Iris pigment epithelial cell (primary cell): ENCODE data around the gene GRID1.

Source experiments
- DNase-seq: peaks from one replicate; pipeline ENCODE4 v3.0.0-alpha.2; 2011; ENCODE audit warnings: low read depth

Gene GRID1

DNA sequence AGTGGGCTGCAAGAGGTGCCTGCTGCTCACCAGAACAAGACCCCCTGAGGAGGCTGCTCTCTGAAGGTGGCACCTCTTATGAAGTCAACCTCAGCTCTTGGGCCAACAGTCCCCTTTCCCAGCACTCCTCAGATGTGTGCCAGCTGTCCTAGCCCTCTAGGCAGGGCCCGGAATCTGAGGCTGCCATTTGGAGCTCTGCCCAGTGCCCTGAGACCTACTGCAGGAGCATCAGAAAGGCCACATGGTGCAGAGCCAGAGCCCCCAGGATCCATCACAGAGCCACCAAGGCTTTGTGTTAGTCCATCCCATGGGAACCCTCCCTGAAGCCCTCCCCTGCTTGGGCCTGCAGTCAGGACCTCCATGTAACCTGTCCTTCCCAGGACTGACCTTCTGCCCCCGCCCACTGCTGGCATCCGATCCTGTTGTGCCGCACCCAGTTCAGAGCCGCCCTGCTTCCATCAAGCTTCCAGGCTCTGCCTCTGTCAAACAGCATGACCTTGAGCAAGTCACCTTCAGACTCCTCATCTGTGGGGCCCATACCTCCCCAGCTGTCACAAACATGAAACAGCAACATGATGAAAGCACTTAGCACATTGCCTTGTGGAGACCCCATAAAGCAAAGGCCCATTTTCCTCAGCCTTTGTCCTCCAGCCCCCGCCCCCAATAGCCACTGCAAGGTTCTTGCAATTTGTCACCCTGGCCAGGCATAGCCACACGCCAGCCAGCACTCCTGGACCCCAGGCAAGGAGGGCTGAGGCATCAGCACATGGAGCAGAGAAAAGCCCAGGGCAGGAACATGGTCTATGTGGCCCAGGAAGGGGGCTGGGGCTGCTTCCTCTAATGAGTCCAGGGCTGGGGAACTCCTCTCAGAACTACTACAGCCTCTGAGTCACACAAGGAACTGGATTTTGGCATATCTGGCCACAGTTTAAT lies 51.7 kb downstream of the GRID1 start:
- DNase-seq = no peak

DNA sequence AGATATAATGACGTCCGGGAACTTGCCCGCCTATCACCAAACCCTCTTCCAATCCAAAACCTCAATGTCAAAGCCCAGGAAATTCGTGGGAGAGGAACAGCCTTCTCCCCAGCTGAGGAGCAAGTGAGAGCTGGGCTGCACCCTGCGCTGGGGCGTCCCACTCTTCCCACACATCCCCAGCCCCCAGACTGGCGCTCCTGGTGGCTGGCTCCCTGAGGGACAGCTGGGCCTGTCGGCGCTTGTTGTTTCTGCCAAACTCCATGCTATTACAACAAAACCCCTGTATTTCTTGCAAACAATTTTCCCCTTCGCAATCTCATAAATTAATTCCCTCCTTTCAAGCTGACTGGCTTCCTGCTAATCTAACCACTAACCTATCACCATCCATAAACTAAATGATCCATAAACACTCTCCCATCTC lies 53.0 kb downstream of the GRID1 start:
- no peak for DNase-seq

DNA sequence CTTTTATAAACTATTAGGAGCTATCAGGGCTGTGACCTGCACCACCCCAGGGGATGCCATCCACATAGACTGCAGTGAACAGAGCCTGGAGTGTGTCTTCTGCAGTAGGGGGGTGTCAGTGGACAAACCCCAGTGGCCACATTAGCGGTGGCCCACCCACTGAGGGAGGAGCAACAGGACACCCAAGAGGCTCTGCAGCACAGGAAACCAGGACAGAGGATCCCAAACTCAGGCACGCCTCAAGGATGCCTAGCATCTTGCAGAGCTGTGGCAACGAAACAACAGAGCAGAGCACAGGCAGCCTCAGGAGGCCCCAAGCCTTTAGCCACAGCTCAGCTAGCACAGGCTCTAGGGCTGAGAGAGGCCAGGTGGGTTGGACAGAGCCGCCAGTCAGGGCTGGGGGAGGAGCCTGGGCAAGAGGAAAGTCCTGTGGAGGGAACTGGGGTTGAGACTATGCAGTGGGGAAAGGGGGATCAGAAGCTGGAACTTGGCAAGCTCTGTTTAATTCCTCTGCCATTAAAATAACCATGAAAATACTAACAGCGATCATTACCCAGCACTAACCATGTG lies 53.8 kb downstream of the GRID1 start:
- DNase-seq = no peak

DNA sequence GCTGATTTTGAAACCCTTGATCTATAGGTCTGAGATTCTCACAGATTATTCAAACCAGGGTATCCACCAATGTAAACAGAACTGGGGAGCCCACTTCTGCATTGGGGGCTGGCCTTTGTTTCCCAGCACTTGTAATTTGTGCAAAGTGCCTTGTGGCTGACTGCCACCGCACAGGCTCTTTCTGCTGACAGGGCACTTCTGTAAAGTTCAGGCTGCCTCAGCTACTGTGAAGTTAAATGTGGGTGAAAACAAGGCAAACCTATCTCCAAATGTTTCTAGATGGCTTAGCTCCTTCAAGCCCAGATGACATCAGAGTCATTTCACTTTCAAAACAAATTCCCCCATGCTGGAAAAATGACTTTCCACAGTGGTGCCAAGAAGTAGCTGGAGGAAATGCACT lies 54.7 kb downstream of the GRID1 start:
- DNase-seq = no peak

DNA sequence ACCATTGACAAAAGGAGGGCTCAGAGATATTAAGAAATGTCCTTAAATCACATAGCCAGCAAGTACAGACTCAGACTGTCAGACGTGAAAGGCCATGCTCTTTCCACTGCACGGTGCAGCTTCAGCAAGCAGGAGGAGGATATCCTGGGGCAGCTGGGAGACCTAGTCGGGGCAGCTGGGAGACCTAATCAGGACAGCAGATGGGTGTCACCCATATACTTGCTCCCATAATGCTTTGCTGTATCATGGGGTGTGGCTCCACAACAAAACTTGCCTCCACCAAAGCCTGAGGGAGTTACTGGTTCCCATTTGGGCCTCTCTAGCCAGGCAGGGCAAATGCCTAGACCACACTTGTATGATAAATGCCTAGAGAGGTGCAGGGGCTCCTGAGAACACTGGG lies 55.4 kb downstream of the GRID1 start:
- DNase-seq = no peak

DNA sequence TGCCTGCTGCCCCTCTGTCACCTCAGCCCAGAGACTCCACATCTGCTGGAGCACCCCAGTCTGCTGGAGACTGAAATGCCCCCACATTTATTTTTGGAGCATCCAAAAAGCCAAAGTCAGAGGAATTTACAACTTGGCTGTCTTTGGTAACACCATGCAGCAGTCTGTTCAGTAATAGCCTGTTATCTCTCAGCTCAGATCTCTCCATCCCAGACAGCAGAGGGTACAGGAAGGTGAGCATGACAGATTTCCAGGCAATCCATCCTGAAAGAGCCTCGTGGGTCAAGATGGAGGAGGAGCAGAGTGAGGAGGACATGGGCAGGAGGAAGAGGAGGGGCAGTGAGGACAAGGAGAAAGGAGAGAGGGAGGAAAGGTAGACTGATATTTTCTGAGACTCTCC lies 55.9 kb downstream of the GRID1 start:
- no peak for DNase-seq

DNA sequence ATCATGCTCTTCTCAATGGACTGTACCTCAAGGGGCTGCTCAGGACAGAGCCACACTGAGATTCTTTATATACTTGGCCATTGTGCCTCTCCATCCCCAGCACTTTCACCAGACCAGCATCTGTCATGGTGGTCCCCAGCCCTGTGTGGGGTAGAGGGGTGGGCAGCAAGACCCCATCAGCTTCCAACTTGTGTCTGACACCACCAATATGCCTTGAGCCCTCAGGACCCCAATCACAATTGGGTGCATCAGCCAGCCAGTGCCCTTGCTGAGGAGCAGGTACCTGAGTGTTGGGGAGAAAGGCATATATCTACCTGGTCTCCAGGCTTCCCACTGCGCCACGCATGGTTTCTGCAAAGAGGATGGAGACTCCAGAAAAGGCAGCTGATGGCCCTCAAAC lies 56.3 kb downstream of the GRID1 start:
- DNase-seq = no peak

DNA sequence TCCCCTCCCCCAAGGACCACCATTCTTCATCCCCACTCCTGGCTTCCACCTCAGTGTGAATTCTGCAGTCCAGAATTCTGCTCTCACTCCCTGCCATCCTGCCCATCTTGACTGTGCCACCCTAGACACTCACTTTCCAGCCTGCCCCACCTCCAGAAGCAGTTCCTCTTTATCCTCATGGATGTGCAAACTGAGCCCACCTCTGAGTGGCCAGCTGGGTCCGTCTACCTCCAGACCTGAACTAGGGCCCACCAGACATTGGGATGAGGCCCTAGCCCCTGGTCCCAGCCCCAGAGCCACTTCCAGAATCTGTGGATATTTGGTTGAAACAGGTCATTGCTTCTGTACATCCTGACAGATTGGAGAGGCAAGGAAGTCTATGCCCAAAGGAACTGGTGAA lies 58.5 kb downstream of the GRID1 start:
- no peak for DNase-seq

DNA sequence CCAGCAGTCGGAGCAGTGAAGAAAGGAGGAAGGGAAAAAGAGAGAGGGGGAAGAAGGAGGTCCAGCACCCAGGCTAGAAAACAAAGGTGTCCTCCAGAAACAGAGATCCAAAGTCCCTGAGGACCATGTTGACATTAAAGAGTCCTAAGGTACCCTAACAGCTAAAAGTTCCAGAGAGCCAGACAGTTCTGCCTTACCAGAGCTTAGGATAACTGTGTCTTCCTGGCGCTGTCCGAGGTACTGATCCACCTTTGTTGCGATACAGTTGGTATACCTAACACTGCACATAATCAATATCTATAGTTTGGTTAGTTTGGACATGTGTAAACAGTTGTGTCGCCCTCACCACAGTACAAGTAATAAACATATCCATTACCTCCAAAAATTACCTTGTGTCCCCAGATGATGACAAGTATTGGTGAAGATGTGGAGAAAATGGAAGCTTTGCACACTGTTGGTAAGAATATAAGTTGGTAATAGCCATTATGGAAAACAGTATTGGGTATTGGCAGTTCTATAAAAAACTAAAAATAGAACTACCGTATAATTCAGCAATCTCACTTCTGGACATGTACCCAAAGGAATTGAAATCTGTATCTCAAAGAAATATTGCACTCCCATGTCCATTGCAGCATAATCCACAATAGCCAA lies 59.8 kb downstream of the GRID1 start:
- DNase-seq = peak; percentile 4

DNA sequence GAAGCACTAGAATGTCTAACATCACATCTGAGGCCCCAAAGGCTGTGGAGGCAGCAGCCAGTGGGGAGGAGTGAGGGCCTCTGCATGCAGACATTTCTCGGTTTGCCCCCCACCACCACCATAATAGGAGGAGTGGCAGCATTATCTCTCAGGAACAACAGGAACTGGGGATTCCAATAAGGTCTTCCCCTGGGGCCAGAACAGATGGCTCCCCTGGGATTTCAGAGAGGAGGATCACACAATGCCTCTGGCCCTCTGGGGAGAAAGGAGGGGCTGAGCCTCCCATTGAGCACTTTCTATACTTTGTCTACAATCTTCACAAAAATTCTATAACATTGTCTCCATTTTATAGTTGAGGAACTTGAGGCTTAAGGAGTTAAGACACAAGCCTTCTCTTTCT lies 61.1 kb downstream of the GRID1 start:
- no peak for DNase-seq

DNA sequence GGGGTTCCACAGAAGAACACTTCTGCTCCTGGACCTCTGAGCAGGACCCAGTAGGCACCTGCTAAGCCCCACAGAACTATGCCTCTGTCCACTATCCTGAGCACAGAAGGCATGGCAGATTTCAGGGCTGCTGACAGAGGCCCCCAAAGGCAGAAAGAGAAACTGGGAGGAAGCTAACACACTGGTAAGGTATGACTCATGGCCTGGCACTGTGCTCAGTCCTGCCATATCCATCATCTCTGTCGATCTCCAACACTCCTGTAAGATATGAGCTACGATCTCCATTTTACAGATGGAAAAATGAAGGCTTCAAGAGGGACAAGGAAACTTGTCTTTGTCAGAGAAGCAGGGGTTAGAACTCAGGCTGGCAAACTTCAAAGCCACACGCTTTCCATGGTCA lies 62.2 kb downstream of the GRID1 start:
- no peak for DNase-seq

DNA sequence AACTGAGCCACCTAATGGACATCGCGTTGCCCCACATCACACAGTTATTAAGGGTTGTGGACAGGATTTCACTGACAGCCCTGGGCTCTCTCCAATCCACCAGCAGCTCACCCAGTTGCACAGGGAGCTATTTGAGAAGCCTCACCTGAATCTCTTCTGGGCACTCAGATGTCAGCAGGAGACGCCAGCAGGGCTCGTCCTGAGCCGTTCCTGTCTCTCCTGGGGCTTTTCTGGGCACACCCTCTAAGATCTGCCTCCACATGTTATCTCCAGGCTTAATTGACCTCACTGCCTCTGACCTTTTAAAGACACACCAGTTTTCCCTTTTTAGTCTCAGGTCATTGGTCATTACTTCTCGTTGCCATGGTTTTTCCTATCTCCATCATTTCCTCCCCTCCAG lies 63.0 kb downstream of the GRID1 start:
- DNase-seq = no peak

DNA sequence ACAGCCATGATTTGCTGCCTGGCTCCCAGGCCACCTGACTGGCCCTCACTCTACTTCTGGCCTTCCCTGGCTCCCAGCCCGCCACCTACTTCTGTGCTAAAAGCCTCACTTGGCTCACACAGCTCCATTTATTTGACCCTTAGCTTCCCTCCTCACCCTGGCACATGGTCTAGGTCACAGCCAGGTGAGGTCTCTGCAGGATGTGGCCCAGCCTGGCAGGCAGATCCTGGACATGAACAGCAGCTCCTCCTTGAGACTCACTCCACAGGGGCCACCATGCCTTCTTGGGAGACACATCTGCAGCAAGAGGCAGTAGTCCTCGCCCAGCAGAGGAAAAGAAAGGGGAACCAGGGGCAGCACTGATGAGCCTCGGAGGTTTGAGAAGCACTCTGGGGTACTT lies 64.6 kb downstream of the GRID1 start:
- no peak for DNase-seq

DNA sequence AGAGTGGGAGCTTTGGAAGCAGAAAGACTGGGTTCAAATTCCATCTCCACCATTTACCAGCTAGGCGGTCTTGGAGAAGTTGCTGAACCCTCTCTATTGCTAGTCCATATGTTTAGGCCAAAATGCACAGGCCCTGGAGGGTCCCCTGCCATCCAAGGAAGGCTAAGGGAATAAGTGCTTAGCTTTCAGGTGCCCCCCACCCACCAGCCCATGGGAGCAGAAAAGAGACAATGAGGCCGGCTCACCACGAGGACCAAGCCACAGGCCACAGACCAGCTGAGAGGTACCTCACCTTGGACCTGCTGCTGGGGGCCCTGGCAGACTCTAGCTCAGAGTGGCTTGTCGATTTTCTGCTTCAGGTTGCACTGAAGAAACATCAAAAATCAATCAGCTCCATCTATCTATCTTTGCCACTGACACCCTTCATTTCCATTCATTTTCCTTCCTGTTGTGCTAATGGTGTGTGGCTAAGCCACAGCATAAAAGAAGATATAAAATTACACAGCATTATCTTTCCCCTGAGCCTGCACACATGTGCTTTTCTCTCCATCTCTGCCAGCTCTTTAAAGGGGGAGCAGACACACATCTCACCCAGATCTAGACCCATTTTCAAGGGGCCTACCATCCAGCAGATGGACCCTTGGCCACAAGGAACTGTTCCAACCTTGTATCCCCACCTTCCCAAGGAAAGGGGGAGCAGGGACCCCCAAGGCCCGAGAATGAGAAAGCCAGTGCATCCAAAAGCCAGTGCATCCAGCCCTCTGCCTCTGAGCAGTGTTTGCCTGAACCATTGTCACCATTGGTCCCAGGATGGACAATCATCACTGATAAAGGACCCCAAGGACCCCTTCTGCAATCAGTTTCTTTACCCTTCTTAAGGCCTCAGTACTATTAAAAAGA lies 65.4 kb downstream of the GRID1 start:
- no peak for DNase-seq

DNA sequence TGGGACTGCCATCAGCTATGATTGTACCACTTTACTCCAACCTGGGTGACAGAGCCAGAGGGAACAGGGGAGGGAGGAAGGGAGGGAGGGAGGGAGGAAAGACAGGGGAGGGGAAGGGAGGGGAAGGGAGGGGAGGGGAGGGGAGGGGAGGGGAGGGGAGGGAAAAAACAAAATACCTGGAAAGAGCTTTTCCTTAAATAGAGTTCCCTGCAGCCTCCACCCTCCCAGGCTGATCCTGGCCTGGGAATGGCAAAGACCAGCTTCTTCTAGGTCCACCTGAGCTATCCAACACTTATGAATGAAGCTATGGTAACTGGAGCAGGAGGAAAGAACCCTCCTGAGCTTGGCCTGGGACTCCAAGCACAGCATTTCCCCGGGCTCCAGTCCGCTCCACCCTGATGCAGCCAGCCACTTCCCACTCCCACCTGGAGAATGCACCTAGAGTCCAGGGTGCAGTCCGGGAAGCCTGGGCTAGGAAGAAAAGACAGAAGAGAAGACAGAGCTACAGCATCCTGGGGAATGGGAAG lies 66.1 kb downstream of the GRID1 start:
- no peak for DNase-seq

DNA sequence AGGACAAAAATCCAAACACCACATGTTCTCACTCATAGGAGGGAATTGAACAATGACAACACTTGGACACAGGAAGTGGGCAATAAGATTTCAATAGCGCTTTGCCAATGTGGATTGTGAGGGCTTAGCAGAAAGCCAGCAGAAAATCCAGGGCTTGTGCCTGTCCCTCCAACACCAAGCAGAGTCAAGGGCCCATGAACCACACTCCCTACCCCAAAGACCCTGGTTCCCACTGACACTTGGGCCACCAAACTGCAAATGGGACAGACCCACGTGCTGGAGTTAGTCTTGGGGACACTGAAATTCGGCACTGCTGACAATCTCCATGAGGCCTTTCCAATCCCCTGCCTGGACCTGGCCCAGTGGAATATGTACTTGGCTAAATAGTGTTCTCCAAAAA lies 67.0 kb downstream of the GRID1 start:
- no peak for DNase-seq

DNA sequence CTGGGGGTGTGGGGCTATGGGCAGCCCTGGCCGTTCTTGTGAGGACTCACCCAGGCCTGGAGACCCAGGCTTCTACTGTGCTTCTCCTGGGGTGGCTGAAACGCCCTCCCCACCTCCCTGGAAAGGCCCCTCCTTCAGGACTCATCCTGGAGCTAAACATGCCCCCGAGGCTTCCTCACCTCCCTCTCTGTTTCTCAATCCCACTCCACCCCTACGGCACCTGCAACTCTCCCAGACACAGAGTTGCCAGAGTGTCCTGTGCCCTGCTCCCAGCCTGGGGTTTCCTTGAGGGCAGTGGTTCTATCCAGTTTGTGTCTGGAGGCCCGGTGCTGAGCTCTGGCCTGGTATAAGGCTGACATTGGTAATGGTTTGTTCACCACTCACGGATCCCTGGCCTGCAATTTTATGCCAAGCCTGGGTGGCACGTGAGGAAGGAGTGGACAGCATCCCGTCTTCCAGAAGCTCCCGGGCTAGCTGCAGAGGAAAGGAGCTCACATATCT lies 68.0 kb downstream of the GRID1 start:
- no peak for DNase-seq

DNA sequence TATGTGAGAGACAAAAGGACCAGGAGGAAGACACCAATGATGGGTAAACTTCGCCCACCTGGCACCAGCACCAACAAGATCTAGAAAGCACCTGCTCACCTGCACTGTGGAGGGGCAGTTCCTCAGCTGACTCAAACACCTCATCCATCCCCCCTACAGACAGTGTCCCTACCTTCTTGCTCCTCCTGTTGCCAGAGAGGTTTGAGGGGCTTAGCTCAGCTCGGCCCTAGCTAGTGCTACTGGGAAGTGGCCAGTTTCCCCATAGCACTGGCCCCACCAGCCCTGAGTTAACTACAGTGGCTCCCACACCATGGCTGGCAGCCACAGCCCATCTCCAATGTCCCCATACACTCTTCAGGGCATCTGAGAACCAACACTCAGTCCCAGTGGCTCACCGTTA lies 70.8 kb downstream of the GRID1 start:
- DNase-seq = no peak

DNA sequence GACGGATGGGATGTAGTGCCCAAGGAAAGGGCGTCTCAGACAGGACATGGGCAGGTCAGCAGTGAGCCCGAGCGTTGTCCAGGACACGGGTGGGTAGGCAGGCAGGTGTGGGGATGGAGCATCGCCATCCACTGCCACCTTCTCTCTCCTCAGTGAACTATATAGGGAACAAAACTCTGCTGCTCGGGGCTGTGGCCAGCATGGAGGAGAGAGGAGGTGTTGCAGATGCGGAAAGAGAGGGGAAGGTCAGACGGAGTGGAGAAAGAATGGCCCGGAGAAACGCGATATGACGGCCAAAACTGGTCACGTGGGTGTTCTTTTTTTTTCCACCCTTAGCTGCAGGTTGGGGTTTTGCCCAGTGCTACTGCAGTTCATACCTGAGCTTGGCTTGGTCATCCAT lies 71.2 kb downstream of the GRID1 start:
- DNase-seq = no peak

DNA sequence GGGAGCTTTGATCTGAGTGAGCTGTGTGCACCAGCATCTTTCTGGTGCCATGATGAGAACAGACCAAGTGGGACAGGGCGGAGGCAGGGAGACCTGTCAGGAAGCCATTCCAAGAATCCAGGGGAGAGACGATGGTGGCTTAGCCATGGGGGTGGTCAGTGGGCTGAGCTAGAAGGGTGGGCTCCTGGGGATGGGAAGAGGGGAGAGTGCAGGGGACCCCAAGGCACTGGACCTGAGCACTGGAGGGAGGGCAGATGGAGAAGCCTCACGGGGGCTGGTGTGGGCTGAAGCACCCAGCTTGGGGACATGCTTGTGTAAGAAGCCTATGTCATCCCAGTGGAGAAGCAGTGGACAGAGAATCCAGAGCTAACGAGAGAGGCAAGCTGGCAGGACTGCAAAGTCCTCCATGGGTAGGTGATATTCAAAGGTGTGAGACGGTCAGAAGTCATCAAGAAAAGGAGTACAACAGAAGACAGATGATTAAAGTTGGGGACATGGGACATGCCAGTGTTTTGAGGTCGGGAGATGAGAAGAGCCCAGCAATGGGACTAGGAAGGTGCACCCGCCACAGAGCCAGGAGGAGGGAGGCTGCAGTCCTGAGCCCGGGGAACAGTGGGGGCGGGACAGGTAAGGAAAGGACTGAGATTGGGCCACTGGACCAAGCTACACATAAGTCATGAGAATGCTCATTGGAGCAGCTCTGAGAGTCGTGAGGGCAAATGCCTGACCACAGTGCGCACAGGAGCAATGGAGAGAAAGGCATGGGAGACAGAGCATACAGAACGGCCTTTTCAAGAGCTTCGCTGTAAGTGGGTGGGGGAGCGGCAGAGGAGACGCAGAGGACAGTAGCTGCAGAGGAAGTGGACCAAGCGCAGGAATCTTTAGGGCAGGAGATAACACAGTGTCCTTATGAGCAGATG lies 72.0 kb downstream of the GRID1 start:
- DNase-seq = no peak

DNA sequence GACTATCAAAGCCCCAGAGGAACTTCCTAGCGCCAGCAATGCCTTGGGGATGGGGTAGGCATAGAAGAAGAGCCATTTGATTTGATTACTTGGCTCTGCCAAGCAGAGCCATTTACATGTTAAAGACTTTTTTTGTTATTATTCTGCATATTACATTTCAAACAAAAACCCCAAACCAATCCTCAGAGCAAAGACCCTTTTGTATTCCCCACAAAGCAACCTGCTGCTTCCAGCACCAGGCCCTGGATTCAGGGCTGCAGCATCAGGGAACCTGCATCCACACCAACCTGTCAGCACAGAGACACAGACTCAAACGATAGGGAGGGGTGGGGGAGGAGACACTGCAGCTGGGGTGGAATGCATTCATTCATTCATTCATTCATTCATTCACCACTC lies 73.2 kb downstream of the GRID1 start:
- DNase-seq = no peak
